K562 (cell line): ENCODE results near the gene IGSF3.
A peak's percentile ranks its signal among the peaks of the same experiment; 100 is the strongest.

ENCODE experiments used
- CTCF ChIP-seq, 3 experiments: IDR thresholded peaks in 2 of 3; conservative IDR thresholded peaks in 1 of 3; 2 replicates each; pipeline ENCODE4 v1.5.1; 2011 to 2012; ENCODE audit warnings: low read length in 3 of 3, mild to moderate bottlenecking in 3 of 3, control low read depth in 2 of 3, improper control_type of control experiment in 1 of 3, inconsistent platforms in 1 of 3, low read depth in 1 of 3, mixed read lengths in 1 of 3, moderate library complexity in 1 of 3; ENCODE audit not compliant: insufficient read depth in 2 of 3
- EZH2 ChIP-seq: IDR thresholded peaks from 2 replicates; pipeline ENCODE4 v1.6.1; 2012; ENCODE audit warnings: low read depth, mild to moderate bottlenecking, inconsistent platforms, low read length, borderline replicate concordance
- HMGN3 ChIP-seq: IDR thresholded peaks from 2 replicates; pipeline ENCODE4 v1.6.1; 2011; ENCODE audit warnings: borderline replicate concordance, low read depth, mild to moderate bottlenecking, mixed read lengths, low read length; ENCODE audit not compliant: insufficient read length; ENCODE audit errors: extremely low read depth
- IRF1 ChIP-seq: sonication (generic); formaldehyde crosslinking; IDR thresholded peaks from 2 replicates; pipeline ENCODE4 v1.8.0; 2022; ENCODE audit warnings: missing genetic modification reagents, mild to moderate bottlenecking, borderline replicate concordance
- SAFB ChIP-seq: fragments of 200-400 bp; formaldehyde crosslinking; IDR thresholded peaks from 2 replicates; pipeline ENCODE4 v1.6.1; 2017; ENCODE audit warnings: low read depth, low read length, borderline replicate concordance
- SMARCA5 ChIP-seq: fragments of 450-650 bp; IDR thresholded peaks from 2 replicates; pipeline ENCODE4 v1.6.1; 2016
- ZNF584 ChIP-seq: fragments of 200-800 bp; sonication (Bioruptor generic); IDR thresholded peaks from 2 replicates; pipeline ENCODE4 v1.6.1; 2016; ENCODE audit warnings: low read depth, mild to moderate bottlenecking, missing genetic modification characterization, missing compliant biosample characterization
- ZNF75A ChIP-seq: fragments of 450-650 bp; formaldehyde crosslinking; IDR thresholded peaks from 2 replicates; pipeline ENCODE4 v1.4.0; 2020; ENCODE audit warnings: mild to moderate bottlenecking

- TF ChIP-seq EZH2 = no peak
- no peak for TF ChIP-seq SAFB
- no peak for TF ChIP-seq IRF1 (CRISPR knock-in tag)
- TF ChIP-seq SMARCA5 = no peak
- TF ChIP-seq HMGN3 = no peak
- peak; percentile 91 to 97 (median 92) for TF ChIP-seq CTCF (IDR thresholded peaks at IDR 0.05 in 2 of 3, conservative IDR thresholded peaks at IDR 0.05 in 1 of 3; ENCODE audit: insufficient read depth in 2 of 3, low read depth in 1 of 3, low read length in 3 of 3)
- no peak for TF ChIP-seq ZNF75A
- no peak for TF ChIP-seq ZNF584 (CRISPR knock-in tag)
These were observed 92.8 kb downstream of the IGSF3 start for GRCh38 chr1:116574581-116575291.
